Adipocyte (in vitro differentiated cells): ENCODE measurements around the gene TRPC1.
"Not testable (repeated sequence)": the region's sequence is repeated elsewhere in the genome, so short reads cannot be mapped to it uniquely, and the experiment has no call there.

Experiments used
- DNase-seq: peaks from one replicate; pipeline ENCODE4 v3.0.0-alpha.2; 2015; ENCODE audit warnings: low read depth
- H3K27me3 ChIP-seq: replicated peaks from 2 replicates; pipeline ENCODE4 v1.7.0; 2013; ENCODE audit warnings: mild to moderate bottlenecking, low read length, moderate library complexity; ENCODE audit not compliant: control insufficient read depth, insufficient read depth
- H3K36me3 ChIP-seq: 2 replicates; pipeline ENCODE4 v1.7.0; 2013; ENCODE audit warnings: low read length, mild to moderate bottlenecking, moderate library complexity; ENCODE audit not compliant: control insufficient read depth, insufficient read depth, severe bottlenecking
- H3K4me1 ChIP-seq: 2 replicates; pipeline ENCODE4 v1.7.0; 2013; ENCODE audit warnings: mild to moderate bottlenecking, low read length, moderate library complexity; ENCODE audit not compliant: control insufficient read depth, insufficient read depth
- H3K4me3 ChIP-seq: 2 replicates; pipeline ENCODE4 v1.7.0; 2013; ENCODE audit warnings: mild to moderate bottlenecking, low read length, moderate library complexity
- H3K9ac ChIP-seq: 2 replicates; pipeline ENCODE4 v1.7.0; 2013; ENCODE audit warnings: mild to moderate bottlenecking, low read length, moderate library complexity
- H3K9me3 ChIP-seq: 2 replicates; pipeline ENCODE4 v1.7.0; 2013; ENCODE audit warnings: mild to moderate bottlenecking, low read length, moderate library complexity; ENCODE audit not compliant: control insufficient read depth

TRPC1 gene

DNA sequence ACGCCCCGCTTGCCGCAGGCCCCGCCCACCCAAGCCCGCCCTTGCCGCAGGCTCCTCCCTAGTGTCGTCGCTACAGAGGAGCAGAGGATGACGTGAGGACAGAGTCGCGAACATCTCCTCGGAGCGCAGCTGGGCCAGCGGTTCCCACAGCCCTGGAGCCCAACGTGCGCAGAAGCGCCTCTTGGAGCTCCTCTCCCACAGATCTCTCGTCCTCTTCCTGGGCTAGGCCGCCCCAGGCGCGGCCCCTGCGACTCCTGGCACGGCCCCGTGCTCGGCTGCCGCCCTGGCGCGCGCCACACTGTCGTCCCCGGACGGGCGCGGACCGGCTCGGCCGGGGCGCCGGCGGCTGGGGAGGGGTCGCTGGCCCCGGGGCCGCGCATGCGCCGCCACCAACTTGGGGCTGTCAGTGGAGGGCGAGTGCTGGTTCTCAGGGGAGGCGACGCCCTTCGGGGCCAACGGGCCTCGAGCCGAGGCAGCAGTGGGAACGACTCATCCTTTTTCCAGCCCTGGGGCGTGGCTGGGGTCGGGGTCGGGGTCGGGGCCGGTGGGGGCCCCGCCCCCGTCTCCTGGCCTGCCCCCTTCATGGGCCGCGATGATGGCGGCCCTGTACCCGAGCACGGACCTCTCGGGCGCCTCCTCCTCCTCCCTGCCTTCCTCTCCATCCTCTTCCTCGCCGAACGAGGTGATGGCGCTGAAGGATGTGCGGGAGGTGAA is at the start of gene TRPC1:
Gene TRPC1, plus strand, starts transcription at position 67 of the 714 bp plus-strand sequence. Its CDS starts 526 bp downstream, at position 593.
- H3K4me1 ChIP-seq: peaks cover 7% of the 10 kb centered on the region
- H3K9ac ChIP-seq: peak within 1 kb of the TSS; percentile 89
- H3K36me3 ChIP-seq: no peaks in the 10 kb centered on the region
- peak within 1 kb of the TSS; percentile 86 for H3K4me3 ChIP-seq
- H3K9me3 ChIP-seq: no peaks in the 10 kb centered on the region
- peak; percentile 91 for DNase-seq
- no peaks in the 10 kb centered on the region for H3K27me3 ChIP-seq

DNA sequence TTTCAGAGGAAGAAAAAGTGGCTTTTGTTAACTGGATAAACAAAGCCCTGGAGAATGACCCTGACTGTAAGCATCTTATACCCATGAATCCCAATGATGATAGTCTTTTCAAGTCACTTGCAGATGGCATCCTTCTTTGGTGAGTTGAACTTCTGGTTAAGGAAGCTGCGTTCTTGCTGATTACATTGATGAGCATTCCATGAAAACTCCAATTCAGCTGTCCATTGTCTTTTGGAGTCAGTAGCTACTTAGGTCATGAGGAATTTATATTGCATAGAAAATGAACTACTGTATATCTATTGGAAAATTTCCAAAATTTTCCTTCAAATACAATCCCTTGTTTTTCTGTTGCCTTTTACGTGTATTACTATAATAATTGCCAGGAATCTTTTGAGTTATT is 47.7 kb upstream of the TRPC1 start:
- Histone ChIP-seq H3K36me3 (no peaks in the 10 kb centered on the region), H3K27me3 (no peaks in the 10 kb centered on the region), H3K4me1 (no peaks in the 10 kb centered on the region), H3K9me3 (no peaks in the 10 kb centered on the region), H3K9ac (no peak overlapping the region), H3K4me3 (no peak overlapping the region)
- DNase-seq: no peak

DNA sequence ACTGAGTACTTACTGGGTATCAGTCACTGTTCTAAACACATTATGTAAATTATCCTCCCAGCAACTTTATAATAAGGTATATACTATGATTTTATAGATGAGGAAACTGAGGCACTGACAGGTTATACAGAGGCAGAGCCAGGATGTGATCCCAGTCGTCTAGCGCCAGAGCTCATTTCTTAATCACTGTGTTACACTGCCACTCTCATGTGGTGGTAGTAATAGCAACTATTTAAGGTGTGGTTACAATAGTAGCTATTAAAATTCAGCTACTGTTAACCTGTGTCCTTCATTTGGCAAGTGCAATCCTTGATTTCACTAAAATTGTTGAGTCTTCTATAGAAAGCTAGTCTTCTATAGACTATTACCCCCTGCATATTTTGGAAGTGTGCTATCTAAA is 43.1 kb upstream of the TRPC1 start:
- Histone ChIP-seq H3K36me3 (no peaks in the 10 kb centered on the region), H3K27me3 (no peaks in the 10 kb centered on the region), H3K9me3 (no peaks in the 10 kb centered on the region), H3K9ac (no peak overlapping the region), H3K4me3 (no peak overlapping the region), H3K4me1 (no peaks in the 10 kb centered on the region)
- no peak for DNase-seq

DNA sequence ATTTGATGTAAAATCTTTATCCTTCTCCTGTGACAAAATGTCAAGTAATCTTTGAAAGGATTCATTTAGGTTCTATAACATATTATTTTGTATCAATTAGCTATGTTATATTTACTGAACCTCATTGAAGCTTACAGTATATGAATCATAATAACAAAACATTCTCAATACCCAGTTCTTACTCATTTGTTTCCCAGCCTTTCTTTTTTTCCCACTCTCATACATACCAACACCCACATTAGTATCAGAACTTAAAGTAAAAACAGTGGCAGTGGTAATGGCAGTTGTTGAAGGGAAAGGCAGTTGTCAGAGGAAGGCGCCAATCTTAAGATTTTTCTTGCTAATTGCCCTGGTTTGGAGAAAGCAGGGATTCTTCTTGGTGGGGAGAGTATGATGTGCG is 33.2 kb upstream of the TRPC1 start:
- no peak overlapping the region for H3K4me3 ChIP-seq
- H3K4me1 ChIP-seq: no peaks in the 10 kb centered on the region
- no peaks in the 10 kb centered on the region for H3K9me3 ChIP-seq
- no peaks in the 10 kb centered on the region for H3K36me3 ChIP-seq
- peak; percentile 1 for DNase-seq
- H3K9ac ChIP-seq: no peak overlapping the region
- no peaks in the 10 kb centered on the region for H3K27me3 ChIP-seq

DNA sequence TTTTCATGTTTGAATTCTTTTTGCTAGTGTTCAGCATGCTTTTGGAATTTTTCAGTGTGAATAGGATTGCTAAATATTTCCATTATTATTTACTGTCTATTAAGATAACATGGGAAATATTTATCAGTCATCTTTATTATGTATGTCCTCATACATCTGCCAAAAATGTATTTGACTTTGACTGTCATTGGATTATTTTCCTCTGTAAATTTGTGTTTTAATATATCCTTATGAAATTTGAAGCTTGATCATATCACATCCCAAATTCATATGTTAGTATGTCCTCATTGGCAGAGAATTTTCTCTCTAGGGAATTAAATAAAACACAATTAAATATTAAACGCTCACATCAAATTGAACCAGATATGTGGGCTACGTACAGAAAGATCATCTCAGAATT is 32.3 kb upstream of the TRPC1 start:
- Histone ChIP-seq H3K27me3 (no peaks in the 10 kb centered on the region), H3K4me3 (no peak overlapping the region), H3K36me3 (no peaks in the 10 kb centered on the region), H3K9ac (no peak overlapping the region), H3K4me1 (no peaks in the 10 kb centered on the region), H3K9me3 (no peaks in the 10 kb centered on the region)
- no peak for DNase-seq

DNA sequence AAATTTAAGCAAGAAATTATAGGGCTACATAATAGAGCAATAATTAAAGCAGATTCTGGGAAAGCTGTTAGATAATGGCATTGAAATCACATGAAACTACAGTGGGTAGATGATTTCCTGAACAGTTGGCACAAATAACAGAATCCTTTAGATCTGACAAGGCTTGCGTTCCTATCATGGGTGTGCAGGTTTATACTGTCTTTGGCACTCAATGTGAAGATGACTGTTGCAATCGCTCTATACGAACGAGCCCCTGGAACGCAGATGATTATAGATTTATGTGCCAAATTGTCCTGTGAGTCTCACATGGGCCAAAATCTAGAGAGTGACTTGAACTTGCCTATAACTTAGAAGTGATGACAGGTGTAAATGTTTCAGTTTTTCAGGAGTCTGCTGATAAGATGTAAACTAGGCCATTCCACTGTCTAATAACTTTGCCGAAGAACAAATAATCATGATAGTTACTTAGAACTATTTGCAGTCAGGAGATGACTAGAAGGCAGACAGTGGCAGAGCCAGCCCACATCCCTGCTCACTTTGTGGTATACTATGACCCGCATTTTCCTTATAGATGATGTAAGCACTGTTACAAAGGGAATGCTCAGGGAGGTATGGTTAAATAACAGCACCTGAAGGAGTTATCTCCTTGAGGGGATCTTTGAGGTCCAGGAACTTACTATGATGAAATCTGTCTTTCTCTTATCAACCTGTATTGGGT is 30.5 kb upstream of the TRPC1 start:
- DNase-seq: no peak
- Histone ChIP-seq H3K27me3 (no peaks in the 10 kb centered on the region), H3K9me3 (no peaks in the 10 kb centered on the region), H3K9ac (no peak overlapping the region), H3K4me3 (no peak overlapping the region), H3K36me3 (no peaks in the 10 kb centered on the region), H3K4me1 (no peaks in the 10 kb centered on the region)

DNA sequence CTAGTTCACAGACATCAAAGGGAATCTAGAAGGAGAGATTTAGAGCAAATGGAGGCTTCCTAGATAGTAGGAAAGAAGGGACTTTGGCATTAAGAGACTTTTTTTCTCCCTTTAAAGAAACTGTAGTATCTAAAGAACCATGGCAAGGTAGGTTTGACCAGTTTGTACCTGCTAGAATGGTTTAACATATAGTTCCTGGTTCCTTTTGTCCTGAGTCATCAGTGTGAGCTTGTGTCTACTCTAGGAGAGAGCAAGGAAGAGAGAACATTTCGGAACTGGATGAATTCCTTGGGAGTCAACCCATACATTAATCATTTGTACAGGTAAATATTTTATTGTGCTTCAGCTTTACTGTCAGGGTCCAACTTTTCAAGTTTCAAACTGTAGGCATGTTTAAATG is 29.6 kb upstream of the TRPC1 start:
- H3K27me3 ChIP-seq: no peaks in the 10 kb centered on the region
- no peak overlapping the region for H3K4me3 ChIP-seq
- no peaks in the 10 kb centered on the region for H3K36me3 ChIP-seq
- no peak overlapping the region for H3K9ac ChIP-seq
- no peaks in the 10 kb centered on the region for H3K9me3 ChIP-seq
- DNase-seq: no peak
- H3K4me1 ChIP-seq: no peaks in the 10 kb centered on the region

DNA sequence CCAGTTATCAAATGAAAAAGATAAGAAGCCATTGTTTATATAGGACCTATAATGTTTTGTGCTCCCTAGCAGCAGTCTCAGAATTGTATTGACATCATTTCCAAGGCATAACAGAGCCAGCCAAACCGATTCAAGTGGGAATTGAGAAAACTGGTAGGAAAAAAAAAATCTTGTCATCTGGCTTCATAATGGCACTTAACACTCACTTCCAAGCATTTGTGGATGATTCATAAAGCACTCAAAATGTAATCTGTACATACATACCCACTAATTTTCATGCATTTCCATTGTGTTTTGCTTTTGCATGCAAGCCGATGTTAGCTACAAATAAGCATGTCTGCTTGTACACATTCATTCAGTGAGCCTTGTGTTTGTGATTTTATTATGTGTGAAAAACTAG is 18.6 kb upstream of the TRPC1 start:
- Histone ChIP-seq H3K36me3 (no peaks in the 10 kb centered on the region), H3K9me3 (no peaks in the 10 kb centered on the region), H3K4me3 (no peak overlapping the region), H3K9ac (no peak overlapping the region), H3K4me1 (no peaks in the 10 kb centered on the region), H3K27me3 (no peaks in the 10 kb centered on the region)
- DNase-seq: no peak

DNA sequence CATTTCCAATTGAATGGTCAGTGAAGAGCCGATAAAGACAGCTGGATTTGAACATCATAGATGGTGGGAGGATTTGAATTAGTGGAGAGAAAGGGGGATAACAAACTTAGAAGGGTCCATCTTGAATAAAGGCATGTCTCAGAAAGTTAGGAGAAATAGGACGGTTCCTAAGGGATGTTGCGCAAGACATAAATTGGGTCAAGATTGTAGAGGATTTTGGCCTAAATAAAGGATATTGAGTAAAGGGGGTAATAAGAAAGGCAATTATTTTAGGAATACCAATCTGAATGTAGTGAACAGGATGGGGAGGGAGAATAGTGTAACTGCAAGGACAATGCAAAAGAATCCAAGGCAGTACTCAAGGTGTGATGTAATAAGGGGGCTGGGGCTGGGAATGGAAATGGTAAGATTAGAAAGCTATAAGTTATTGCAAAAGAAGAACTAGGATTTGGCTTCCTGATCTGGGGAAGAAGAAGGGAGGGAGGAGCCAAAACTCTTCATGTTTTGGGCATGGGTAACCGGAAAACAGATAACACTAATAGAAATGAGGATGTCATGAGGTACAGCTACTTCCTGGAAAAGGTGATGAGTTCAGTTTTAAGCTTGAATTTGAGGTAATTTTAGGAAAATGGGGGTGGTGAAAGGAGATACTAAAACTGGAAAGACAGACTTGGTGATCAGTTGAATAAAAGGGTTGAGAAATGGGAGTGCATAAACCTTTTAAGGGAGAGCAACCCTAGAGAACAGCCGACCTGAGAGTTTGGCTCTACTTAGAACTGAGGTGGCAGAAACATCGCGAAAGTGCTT is 17.3 kb upstream of the TRPC1 start:
- DNase-seq: no peak
- Histone ChIP-seq H3K27me3 (no peaks in the 10 kb centered on the region), H3K9ac (no peak overlapping the region), H3K4me3 (no peak overlapping the region), H3K36me3 (no peaks in the 10 kb centered on the region), H3K9me3 (no peaks in the 10 kb centered on the region), H3K4me1 (no peaks in the 10 kb centered on the region)

DNA sequence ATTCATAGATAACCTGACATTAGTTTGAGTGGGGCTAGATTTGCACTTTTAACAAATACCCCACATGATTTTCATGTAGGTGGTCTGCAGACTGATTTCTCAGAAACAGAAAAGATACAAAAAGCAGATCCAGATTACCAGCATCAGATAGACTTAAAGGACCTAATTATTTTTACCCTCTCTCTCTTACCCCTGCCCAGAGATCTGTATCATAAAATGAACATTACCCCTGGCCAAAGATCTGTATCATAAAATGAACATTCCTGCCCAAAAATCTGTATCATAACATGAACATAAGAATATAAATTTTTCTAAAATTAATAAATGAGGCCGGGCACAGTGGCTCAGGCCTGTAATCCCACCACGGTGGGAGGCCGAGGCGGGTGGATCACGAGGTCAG is 14.6 kb upstream of the TRPC1 start:
- H3K9me3 ChIP-seq: no peaks in the 10 kb centered on the region
- H3K4me1 ChIP-seq: no peaks in the 10 kb centered on the region
- no peak overlapping the region for H3K4me3 ChIP-seq
- H3K27me3 ChIP-seq: no peaks in the 10 kb centered on the region
- H3K36me3 ChIP-seq: no peaks in the 10 kb centered on the region
- H3K9ac ChIP-seq: no peak overlapping the region
- DNase-seq: no peak

DNA sequence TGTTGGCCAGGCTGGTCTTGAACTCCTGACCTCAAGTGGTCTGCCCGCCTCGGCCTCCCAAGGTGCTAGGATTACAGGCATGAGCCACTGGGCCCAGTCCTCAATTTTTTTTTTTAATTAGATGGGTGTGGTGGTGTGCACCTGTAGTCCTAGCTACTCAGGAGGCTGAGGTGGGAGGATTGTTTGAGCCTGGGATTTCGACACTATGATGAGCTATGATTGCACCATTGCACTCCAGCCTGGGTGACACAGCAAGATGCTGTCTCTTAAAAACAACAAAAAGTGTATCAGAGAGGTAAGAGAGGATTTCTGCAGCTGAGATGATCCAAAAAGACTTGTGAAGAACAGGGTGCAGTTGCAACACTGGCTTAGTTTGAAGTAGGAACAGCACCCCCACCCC is 9.0 kb upstream of the TRPC1 start:
- DNase-seq: not testable (repeated sequence)

More for the DNA sequence above, 9.0 kb upstream of the TRPC1 start:
- not testable (repeated sequence) for H3K27me3 ChIP-seq, H3K9me3 ChIP-seq, H3K9ac ChIP-seq, H3K36me3 ChIP-seq, H3K4me3 ChIP-seq, H3K4me1 ChIP-seq
